Ishikawa (cell line): ENCODE data around the gene PLCH1.
A peak's percentile ranks its signal among the peaks of the same experiment; 100 is the strongest.

Source experiments
- CEBPB ChIP-seq: IDR thresholded peaks from 2 replicates; pipeline ENCODE4 v1.6.1; 2012
- CREB1 ChIP-seq: IDR thresholded peaks from 2 replicates; pipeline ENCODE4 v1.6.1; 2012; ENCODE audit warnings: low read depth
- EGR1 ChIP-seq: IDR thresholded peaks from 2 replicates; pipeline ENCODE4 v1.6.1; 2012
- EP300 ChIP-seq: IDR thresholded peaks from 2 replicates; pipeline ENCODE4 v1.6.1; 2012; ENCODE audit warnings: borderline replicate concordance
- FOXM1 ChIP-seq: IDR thresholded peaks from 2 replicates; pipeline ENCODE4 v1.6.1; 2012; ENCODE audit warnings: low read depth, borderline replicate concordance
- NFIC ChIP-seq: IDR thresholded peaks from 2 replicates; pipeline ENCODE4 v1.6.1; 2012
- RAD21 ChIP-seq: IDR thresholded peaks from 2 replicates; pipeline ENCODE4 v1.6.1; 2012; ENCODE audit warnings: low read depth
- TAF1 ChIP-seq: IDR thresholded peaks from 2 replicates; pipeline ENCODE4 v1.6.1; 2012; ENCODE audit warnings: low read depth, mild to moderate bottlenecking
- TCF12 ChIP-seq: IDR thresholded peaks from 2 replicates; pipeline ENCODE4 v1.6.1; 2012; ENCODE audit warnings: low read depth
- TEAD4 ChIP-seq: IDR thresholded peaks from 2 replicates; pipeline ENCODE4 v1.6.1; 2012
- USF1 ChIP-seq: IDR thresholded peaks from 2 replicates; pipeline ENCODE4 v1.6.1; 2012
- YY1 ChIP-seq: IDR thresholded peaks from 2 replicates; pipeline ENCODE4 v1.6.1; 2012; ENCODE audit warnings: low read depth
- ZBTB7A ChIP-seq: IDR thresholded peaks from 2 replicates; pipeline ENCODE4 v1.6.1; 2012; ENCODE audit warnings: low read depth
- TF ChIP-seq, protein P1 (sequence below): IDR thresholded peaks from 2 replicates; pipeline ENCODE4 v1.6.1; 2012; ENCODE audit warnings: low read depth, mild to moderate bottlenecking
- TF ChIP-seq, protein P2 (sequence below): IDR thresholded peaks from 2 replicates; pipeline ENCODE4 v1.6.1; 2012

PLCH1 gene

GRCh38 chr3:155737844-155738460 lies 6.9 kb downstream of the PLCH1 start:
- no peak for TF ChIP-seq CREB1
- no peak for TF ChIP-seq YY1
- no peak for TF ChIP-seq TEAD4
- TF ChIP-seq TAF1 = no peak
- no peak for TF ChIP-seq FOXM1
- TF ChIP-seq, protein P1, sequence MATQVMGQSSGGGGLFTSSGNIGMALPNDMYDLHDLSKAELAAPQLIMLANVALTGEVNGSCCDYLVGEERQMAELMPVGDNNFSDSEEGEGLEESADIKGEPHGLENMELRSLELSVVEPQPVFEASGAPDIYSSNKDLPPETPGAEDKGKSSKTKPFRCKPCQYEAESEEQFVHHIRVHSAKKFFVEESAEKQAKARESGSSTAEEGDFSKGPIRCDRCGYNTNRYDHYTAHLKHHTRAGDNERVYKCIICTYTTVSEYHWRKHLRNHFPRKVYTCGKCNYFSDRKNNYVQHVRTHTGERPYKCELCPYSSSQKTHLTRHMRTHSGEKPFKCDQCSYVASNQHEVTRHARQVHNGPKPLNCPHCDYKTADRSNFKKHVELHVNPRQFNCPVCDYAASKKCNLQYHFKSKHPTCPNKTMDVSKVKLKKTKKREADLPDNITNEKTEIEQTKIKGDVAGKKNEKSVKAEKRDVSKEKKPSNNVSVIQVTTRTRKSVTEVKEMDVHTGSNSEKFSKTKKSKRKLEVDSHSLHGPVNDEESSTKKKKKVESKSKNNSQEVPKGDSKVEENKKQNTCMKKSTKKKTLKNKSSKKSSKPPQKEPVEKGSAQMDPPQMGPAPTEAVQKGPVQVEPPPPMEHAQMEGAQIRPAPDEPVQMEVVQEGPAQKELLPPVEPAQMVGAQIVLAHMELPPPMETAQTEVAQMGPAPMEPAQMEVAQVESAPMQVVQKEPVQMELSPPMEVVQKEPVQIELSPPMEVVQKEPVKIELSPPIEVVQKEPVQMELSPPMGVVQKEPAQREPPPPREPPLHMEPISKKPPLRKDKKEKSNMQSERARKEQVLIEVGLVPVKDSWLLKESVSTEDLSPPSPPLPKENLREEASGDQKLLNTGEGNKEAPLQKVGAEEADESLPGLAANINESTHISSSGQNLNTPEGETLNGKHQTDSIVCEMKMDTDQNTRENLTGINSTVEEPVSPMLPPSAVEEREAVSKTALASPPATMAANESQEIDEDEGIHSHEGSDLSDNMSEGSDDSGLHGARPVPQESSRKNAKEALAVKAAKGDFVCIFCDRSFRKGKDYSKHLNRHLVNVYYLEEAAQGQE = no peak

GRCh38 chr3:155736381-155736780 lies 8.5 kb downstream of the PLCH1 start:
- TF ChIP-seq CEBPB (no peak), EGR1 (no peak), CREB1 (no peak), USF1 (no peak), FOXM1 (no peak), NFIC (no peak), ZBTB7A (no peak), TEAD4 (no peak), EP300 (no peak), YY1 (no peak), TCF12 (no peak), TAF1 (no peak), RAD21 (no peak)
- TF ChIP-seq, protein P1 = no peak
- TF ChIP-seq, protein P2, sequence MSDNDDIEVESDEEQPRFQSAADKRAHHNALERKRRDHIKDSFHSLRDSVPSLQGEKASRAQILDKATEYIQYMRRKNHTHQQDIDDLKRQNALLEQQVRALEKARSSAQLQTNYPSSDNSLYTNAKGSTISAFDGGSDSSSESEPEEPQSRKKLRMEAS = no peak

DNA sequence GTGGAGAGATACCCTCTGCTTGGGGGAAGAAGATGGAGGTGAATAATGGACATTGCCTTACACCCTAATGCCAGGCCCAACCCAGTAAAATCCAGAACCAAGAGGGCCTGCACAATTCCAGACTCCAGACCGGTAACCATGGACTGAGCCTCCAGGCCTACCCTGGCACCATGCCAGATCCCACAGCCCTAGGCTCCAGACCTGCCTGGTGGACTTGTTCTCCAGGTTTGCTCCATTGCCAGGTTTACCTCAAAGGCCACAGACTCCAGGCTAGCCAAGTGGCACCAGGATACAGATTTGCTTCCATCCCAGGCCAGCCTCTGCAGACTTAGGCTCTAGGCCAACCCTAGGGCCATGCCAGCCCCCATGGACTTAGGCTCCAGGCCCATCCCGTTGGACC lies 14.0 kb downstream of the PLCH1 start:
- TF ChIP-seq EGR1 = no peak
- peak; percentile 78 for TF ChIP-seq NFIC
- TF ChIP-seq FOXM1 = no peak
- TF ChIP-seq, protein P1 = no peak

GRCh38 chr3:155727836-155728235 lies 17.0 kb downstream of the PLCH1 start:
- TF ChIP-seq EGR1 (no peak), USF1 (no peak)
- TF ChIP-seq, protein P2 = no peak

- no peak for TF ChIP-seq NFIC
- no peak for TF ChIP-seq CREB1
- TF ChIP-seq, protein P2 = no peak
- no peak for TF ChIP-seq EGR1
- no peak for TF ChIP-seq CEBPB
- TF ChIP-seq TEAD4 = no peak
- no peak for TF ChIP-seq USF1
- TF ChIP-seq YY1 = no peak
- TF ChIP-seq EP300 = no peak
- TF ChIP-seq RAD21 = no peak
- no peak for TF ChIP-seq TCF12
These were observed 30.6 kb downstream of the PLCH1 start for GRCh38 chr3:155714295-155714718.
